H1 (cell line): ENCODE results near the gene SNCAIP. TPM values are rescaled to one million over a fixed set of nuclear protein-coding genes. Genes with fewer than 3 reads are reported as not detected.

Experiments used
- CTCF ChIA-PET: fragments of 300-600 bp; sonication (Branson Sonifier 250); formaldehyde crosslinking; loops from one replicate; lab custom pipeline; 2021; ENCODE audit not compliant: partially characterized antibody; lab: Charles Lee
- POLR2A ChIA-PET: fragments of 300-600 bp; sonication (Branson Sonifier 250); formaldehyde crosslinking; loops from one replicate; lab custom pipeline; 2021; ENCODE audit warnings: inconsistent platforms; ENCODE audit not compliant: partially characterized antibody; lab: Charles Lee
- DNase-seq, 2 experiments: peaks; one replicate each; pipeline versions ENCODE4 v3.0.0 to v3.0.0-alpha.2; 2010 to 2022; ENCODE audit warnings: low spot score in 2 of 2, low read depth in 1 of 2, mixed read lengths in 1 of 2
- FAIRE-seq: peaks from 2 replicates; lab custom pipeline; 2011; peaks lifted over from hg19 to GRCh38; lab: Jason Lieb, UNC
- H2AFZ ChIP-seq: 2 replicates; pipeline ENCODE4 v1.8.1; 2012; ENCODE audit warnings: low read length, inconsistent platforms
- H2AK5ac ChIP-seq: 2 replicates; pipeline ENCODE4 v1.6.1; 2013; ENCODE audit warnings: low read depth, low read length
- H2BK120ac ChIP-seq: replicated peaks from 2 replicates; pipeline ENCODE3; 2013; ENCODE audit warnings: low read depth, low read length, inconsistent platforms
- H2BK12ac ChIP-seq: 2 replicates; pipeline ENCODE4 v1.6.1; 2013; ENCODE audit warnings: low read depth, low read length
- H2BK15ac ChIP-seq: 2 replicates; pipeline ENCODE4 v1.6.1; 2013; ENCODE audit warnings: low read length
- H2BK20ac ChIP-seq: 2 replicates; pipeline ENCODE4 v1.6.1; 2013; ENCODE audit warnings: low read length
- H2BK5ac ChIP-seq: 2 replicates; pipeline ENCODE4 v1.6.1; 2013; ENCODE audit warnings: low read depth, low read length
- H3K14ac ChIP-seq: 2 replicates; pipeline ENCODE4 v1.6.1; 2013; ENCODE audit warnings: inconsistent platforms; ENCODE audit not compliant: insufficient read length
- H3K18ac ChIP-seq: 2 replicates; pipeline ENCODE4 v1.6.1; 2013; ENCODE audit warnings: low read length; ENCODE audit errors: extremely low read depth
- H3K23ac ChIP-seq: 2 replicates; pipeline ENCODE4 v1.6.1; 2013; ENCODE audit warnings: inconsistent platforms; ENCODE audit not compliant: insufficient read length
- H3K23me2 ChIP-seq: 2 replicates; pipeline ENCODE4 v1.6.1; 2013; ENCODE audit warnings: low read depth, low read length
- H3K27ac ChIP-seq: 2 replicates; pipeline ENCODE4 v1.6.1; 2011; ENCODE audit warnings: low read depth, low read length, inconsistent platforms
- H3K27me3 ChIP-seq, 4 experiments: replicated peaks in 1 of 4; 1 replicate in 1 of 4; 2 replicates in 3 of 4; pipeline versions ENCODE4 v1.6.1 to v1.8.1; 2011 to 2013; ENCODE audit warnings: low read length in 3 of 4, mild to moderate bottlenecking in 3 of 4, inconsistent platforms in 2 of 4, mixed read lengths in 2 of 4, moderate library complexity in 1 of 4; ENCODE audit not compliant: control insufficient read depth in 3 of 4, insufficient read depth in 3 of 4; ENCODE audit errors: extremely low read depth in 1 of 4
- H3K36me3 ChIP-seq, 4 experiments: 2 replicates each; pipeline versions ENCODE4 v1.6.1 to v1.8.1; 2011 to 2013; ENCODE audit warnings: mild to moderate bottlenecking in 4 of 4, low read length in 3 of 4, moderate library complexity in 2 of 4, control low read depth in 1 of 4, inconsistent platforms in 1 of 4; ENCODE audit not compliant: insufficient read depth in 4 of 4, control insufficient read depth in 2 of 4
- H3K4ac ChIP-seq: replicated peaks from 2 replicates; pipeline ENCODE3; 2013; ENCODE audit warnings: low read length, low read depth, mixed read lengths, inconsistent platforms; ENCODE audit not compliant: insufficient read length
- H3K4me1 ChIP-seq, 4 experiments: replicated peaks in 1 of 4; 1 replicate in 1 of 4; 2 replicates in 3 of 4; pipeline versions ENCODE4 v1.6.1 to v1.8.1; 2011 to 2013; ENCODE audit warnings: low read length in 3 of 4, inconsistent platforms in 2 of 4, mixed read lengths in 1 of 4; ENCODE audit not compliant: insufficient read depth in 4 of 4, control insufficient read depth in 3 of 4
- H3K4me2 ChIP-seq, 2 experiments: 2 replicates each; pipeline versions ENCODE4 v1.6.1 to v1.8.1; 2011 to 2013; ENCODE audit warnings: low read depth in 2 of 2, low read length in 2 of 2, control low read depth in 1 of 2, inconsistent platforms in 1 of 2, mild to moderate bottlenecking in 1 of 2; ENCODE audit not compliant: insufficient read depth in 1 of 2
- H3K4me3 ChIP-seq, 4 experiments: fragments of 200-600, 300-600 bp in 1 of 4; sonication (generic), shearing (Covaris generic), sonication (Bioruptor Twin) in 1 of 4; 2 replicates each; pipeline versions ENCODE4 v1.5.1 to v1.8.1; 2011 to 2016; ENCODE audit warnings: low read length in 4 of 4, low read depth in 3 of 4, control low read depth in 2 of 4, inconsistent platforms in 2 of 4, mild to moderate bottlenecking in 2 of 4, mixed read lengths in 1 of 4, moderate library complexity in 1 of 4; ENCODE audit not compliant: insufficient read depth in 2 of 4; ENCODE audit errors: extremely low read depth in 1 of 4
- H3K56ac ChIP-seq: replicated peaks from 2 replicates; pipeline ENCODE3; 2013; ENCODE audit warnings: low read depth, mild to moderate bottlenecking, mixed read lengths, low read length, inconsistent platforms; ENCODE audit not compliant: insufficient read length
- H3K79me1 ChIP-seq: 2 replicates; pipeline ENCODE4 v1.6.1; 2013; ENCODE audit warnings: low read depth, low read length, control low read depth
- H3K79me2 ChIP-seq, 2 experiments: 2 replicates each; pipeline versions ENCODE4 v1.6.1 to v1.8.1; 2012 to 2013; ENCODE audit warnings: low read length in 2 of 2, mild to moderate bottlenecking in 2 of 2, inconsistent platforms in 1 of 2; ENCODE audit not compliant: insufficient read depth in 2 of 2, control insufficient read depth in 1 of 2
- H3K9ac ChIP-seq, 4 experiments: replicated peaks in 1 of 4; 1 replicate in 1 of 4; 2 replicates in 3 of 4; pipeline versions ENCODE4 v1.6.1 to v1.8.1; 2011 to 2013; ENCODE audit warnings: low read depth in 3 of 4, low read length in 3 of 4, control low read depth in 2 of 4, mild to moderate bottlenecking in 2 of 4, moderate library complexity in 2 of 4, inconsistent platforms in 1 of 4; ENCODE audit errors: extremely low read depth in 1 of 4
- H3K9me3 ChIP-seq, 2 experiments: 2 replicates each; pipeline versions ENCODE4 v1.6.1 to v1.8.1; 2012 to 2013; ENCODE audit warnings: mild to moderate bottlenecking in 2 of 2, moderate library complexity in 2 of 2, control low read depth in 1 of 2, inconsistent platforms in 1 of 2, low read depth in 1 of 2, low read length in 1 of 2, mixed read lengths in 1 of 2; ENCODE audit not compliant: insufficient read depth in 2 of 2
- H4K20me1 ChIP-seq, 2 experiments: replicated peaks in 1 of 2; 2 replicates each; pipeline versions ENCODE3 to v1.8.1; 2011 to 2013; ENCODE audit warnings: inconsistent platforms in 2 of 2, low read length in 2 of 2, mild to moderate bottlenecking in 1 of 2; ENCODE audit not compliant: insufficient read depth in 2 of 2, control insufficient read depth in 1 of 2
- H4K5ac ChIP-seq: 2 replicates; pipeline ENCODE4 v1.6.1; 2013; ENCODE audit warnings: low read length, low read depth, mixed read lengths, inconsistent platforms; ENCODE audit not compliant: insufficient read length
- H4K8ac ChIP-seq: 2 replicates; pipeline ENCODE4 v1.8.0; 2013; ENCODE audit warnings: mild to moderate bottlenecking, moderate library complexity, low read length, inconsistent platforms; ENCODE audit not compliant: insufficient read depth; ENCODE audit errors: extremely low read depth
- H4K91ac ChIP-seq: replicated peaks from 2 replicates; pipeline ENCODE3; 2013; ENCODE audit warnings: low read length, mixed read lengths, inconsistent platforms; ENCODE audit not compliant: insufficient read length
- BACH1 ChIP-seq: IDR thresholded peaks from 2 replicates; pipeline ENCODE4 v1.6.1; 2012; ENCODE audit warnings: low read length, improper control_type of control experiment
- CREB1 ChIP-seq: IDR thresholded peaks from 2 replicates; pipeline ENCODE4 v1.6.1; 2012; ENCODE audit warnings: inconsistent platforms
- FOSL1 ChIP-seq: IDR thresholded peaks from 2 replicates; pipeline ENCODE4 v1.6.1; 2011; ENCODE audit warnings: mild to moderate bottlenecking, low read depth, low read length, moderate library complexity; ENCODE audit not compliant: insufficient read depth
- GABPA ChIP-seq: IDR thresholded peaks from 2 replicates; pipeline ENCODE4 v1.6.1; 2011; ENCODE audit warnings: mild to moderate bottlenecking, low read length, moderate library complexity, borderline replicate concordance; ENCODE audit not compliant: insufficient read depth
- HDAC2 ChIP-seq, 2 experiments: fragments of 300-600 bp in 1 of 2; sonication (generic) in 1 of 2; IDR thresholded peaks; 2 replicates each; pipeline ENCODE4 v1.6.1; 2011 to 2012; ENCODE audit warnings: low read depth in 2 of 2, low read length in 2 of 2, mild to moderate bottlenecking in 2 of 2, moderate library complexity in 2 of 2, borderline replicate concordance in 1 of 2, inconsistent platforms in 1 of 2
- NANOG ChIP-seq: IDR thresholded peaks from 2 replicates; pipeline ENCODE4 v1.6.1; 2011; ENCODE audit warnings: low read length, low read depth, mild to moderate bottlenecking, inconsistent platforms; ENCODE audit not compliant: insufficient read depth, poor library complexity, severe bottlenecking
- SP1 ChIP-seq: IDR thresholded peaks from 2 replicates; pipeline ENCODE4 v1.6.1; 2011; ENCODE audit warnings: low read depth, low read length
- SP4 ChIP-seq: IDR thresholded peaks from 2 replicates; pipeline ENCODE4 v1.6.1; 2012; ENCODE audit warnings: low read length, inconsistent platforms
- SUZ12 ChIP-seq: fragments of 200-600 bp; sonication (generic); IDR thresholded peaks from 2 replicates; pipeline ENCODE4 v1.6.1; 2012; ENCODE audit warnings: mild to moderate bottlenecking, inconsistent platforms, low read length, moderate library complexity, mixed read lengths
- TAF1 ChIP-seq: IDR thresholded peaks from 2 replicates; pipeline ENCODE4 v1.6.1; 2011; ENCODE audit warnings: mild to moderate bottlenecking, low read depth, low read length
- TAF7 ChIP-seq: optimal IDR thresholded peaks from 2 replicates; pipeline ENCODE3; 2011; ENCODE audit warnings: low read depth, mild to moderate bottlenecking, inconsistent platforms, low read length, moderate library complexity, borderline replicate concordance
- TCF12 ChIP-seq: IDR thresholded peaks from 2 replicates; pipeline ENCODE4 v1.6.1; 2011; ENCODE audit warnings: low read depth, mild to moderate bottlenecking, low read length
- ZNF274 ChIP-seq: IDR thresholded peaks from 2 replicates; pipeline ENCODE4 v1.7.0; 2012; ENCODE audit warnings: low read length, borderline replicate concordance; ENCODE audit errors: extremely low read depth
- WGBS, 2 experiments: shearing (Covaris generic) in 1 of 2; methylation state at CpG; one replicate each; pipeline versions ENCODE4 v1.1.6 to v1.1.7; 2013 to 2015; ENCODE audit warnings: low lambda C conversion rate in 2 of 2, mixed read lengths in 2 of 2, inconsistent platforms in 1 of 2, low coverage in 1 of 2, missing lambda C conversion rate in 1 of 2; ENCODE audit not compliant: insufficient replicate concordance in 2 of 2, insufficient coverage in 1 of 2, insufficient read length in 1 of 2; ENCODE audit errors: extremely low coverage in 1 of 2, missing lambda C conversion rate in 1 of 2; 5-methylcytosine and 5-hydroxymethylcytosine counted together
- polyA plus RNA-seq, 7 experiments: library from polyadenylated mRNA; depleted of rRNA in 3 of 7; stranded (reverse) in 5 of 7; unstranded in 2 of 7; fragments of >200 nt in 5 of 7; fragments of 200-250 nt in 2 of 7; gene quantifications; 1 replicate in 5 of 7; 2 replicates in 1 of 7; 4 replicates in 1 of 7; pipeline versions ENCODE4 v1.2.1 to v1.2.3, GENCODE V29; 2011 to 2013; ENCODE audit warnings: missing spikeins in 2 of 7, mixed read lengths in 2 of 7
- total RNA-seq: library from RNA; stranded (reverse); fragmentation: NEBNext Ultra II Directional; extraction: Animal tissue kit (Norgen Biotek cat#: 25700); gene quantifications from 2 replicates; pipeline ENCODE4 v1.2.1, GENCODE V29; 2021
- TF ChIP-seq, protein P1 (sequence below): IDR thresholded peaks from 2 replicates; pipeline ENCODE4 v1.6.1; 2011; ENCODE audit warnings: low read length, improper control_type of control experiment

SNCAIP gene
- total and polyA plus RNA-seq, 2 of the 8 experiments (the other 6 are each of a cell fraction or from before 2014, with no cell fraction given), result 3.9 to 9.0 TPM

DNA sequence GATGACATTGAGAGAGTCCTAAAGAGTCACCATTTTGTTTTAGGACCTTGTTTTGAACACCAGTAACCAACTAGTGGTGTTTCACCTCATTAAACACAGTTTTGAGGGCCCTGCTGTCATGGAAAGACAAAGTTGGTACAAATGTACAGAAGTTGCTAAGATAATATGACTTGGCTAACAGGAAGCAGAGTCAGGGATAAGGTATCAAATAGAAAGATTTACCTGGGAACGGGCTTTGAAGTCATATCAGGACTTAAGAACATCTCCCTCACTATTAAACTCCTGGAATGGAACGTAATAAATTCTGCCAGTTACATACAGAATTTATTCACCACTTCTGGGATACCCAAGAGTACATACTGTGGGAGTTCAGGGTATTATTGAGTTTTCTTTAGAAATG, 115.6 kb downstream of the SNCAIP start:
- FAIRE-seq (no peak), DNase-seq (no peak)
- Histone ChIP-seq H3K79me2 (no peaks in the 10 kb centered on the region), H4K8ac (no peak overlapping the region), H3K27me3 (no peaks in the 10 kb centered on the region), H3K14ac (no peak overlapping the region), H3K4me1 (peaks cover 0 to 15% (median 10%) of the 10 kb centered on the region in 4 experiments; a peak in 4 of 7 replicates), H2BK120ac (no peak overlapping the region), H2BK12ac (no peak overlapping the region), H3K18ac (no peak overlapping the region), H3K36me3 (no peaks in the 10 kb centered on the region), H3K4me2 (no peak overlapping the region), H4K91ac (no peak overlapping the region), H3K9me3 (peaks cover 0 to 4% of the 10 kb centered on the region in 2 experiments; a peak in 2 of 4 replicates), H2BK20ac (no peak overlapping the region), H2BK5ac (no peak overlapping the region), H3K27ac (no peak overlapping the region), H3K23me2 (no peaks in the 10 kb centered on the region), H3K23ac (no peak overlapping the region), H2AFZ (no peak overlapping the region), H3K79me1 (no peaks in the 10 kb centered on the region), H2BK15ac (no peak overlapping the region), H2AK5ac (no peak overlapping the region), H3K9ac (no peak overlapping the region), H3K4ac (no peak overlapping the region), H4K20me1 (no peaks in the 10 kb centered on the region), H3K56ac (no peak overlapping the region), H3K4me3 (no peak overlapping the region), H4K5ac (no peak overlapping the region)
- WGBS, 2 experiments, result 90% methylated on average over 2 of the region's 2 CpGs; no CpG with 5 or more reads in 1 of the 2 experiments
- POLR2A ChIA-PET, result no interaction called here
- CTCF ChIA-PET, result no interaction called here
- TF ChIP-seq TAF7, result no peak
- no peak for TF ChIP-seq SUZ12
- no peak for TF ChIP-seq ZNF274
- no peak for TF ChIP-seq TCF12
- no peak for TF ChIP-seq FOSL1
- TF ChIP-seq NANOG, result no peak
- TF ChIP-seq, protein P1, sequence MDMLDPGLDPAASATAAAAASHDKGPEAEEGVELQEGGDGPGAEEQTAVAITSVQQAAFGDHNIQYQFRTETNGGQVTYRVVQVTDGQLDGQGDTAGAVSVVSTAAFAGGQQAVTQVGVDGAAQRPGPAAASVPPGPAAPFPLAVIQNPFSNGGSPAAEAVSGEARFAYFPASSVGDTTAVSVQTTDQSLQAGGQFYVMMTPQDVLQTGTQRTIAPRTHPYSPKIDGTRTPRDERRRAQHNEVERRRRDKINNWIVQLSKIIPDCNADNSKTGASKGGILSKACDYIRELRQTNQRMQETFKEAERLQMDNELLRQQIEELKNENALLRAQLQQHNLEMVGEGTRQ, result no peak
- TF ChIP-seq GABPA, result no peak
- no peak for TF ChIP-seq SP4
- TF ChIP-seq CREB1, result no peak
- no peak for TF ChIP-seq BACH1
- TF ChIP-seq HDAC2 (IDR thresholded peaks at IDR 0.05; ENCODE audit: borderline replicate concordance in 1 of 2, low read depth in 2 of 2, low read length in 2 of 2), result no peak
- TF ChIP-seq TAF1, result no peak
- TF ChIP-seq SP1, result no peak
